ENCODE data around the gene CCDC201.
"Not testable (repeated sequence)": the region's sequence is repeated elsewhere in the genome, so short reads cannot be mapped to it uniquely, and the experiment has no call there.

Gene CCDC201

DNA sequence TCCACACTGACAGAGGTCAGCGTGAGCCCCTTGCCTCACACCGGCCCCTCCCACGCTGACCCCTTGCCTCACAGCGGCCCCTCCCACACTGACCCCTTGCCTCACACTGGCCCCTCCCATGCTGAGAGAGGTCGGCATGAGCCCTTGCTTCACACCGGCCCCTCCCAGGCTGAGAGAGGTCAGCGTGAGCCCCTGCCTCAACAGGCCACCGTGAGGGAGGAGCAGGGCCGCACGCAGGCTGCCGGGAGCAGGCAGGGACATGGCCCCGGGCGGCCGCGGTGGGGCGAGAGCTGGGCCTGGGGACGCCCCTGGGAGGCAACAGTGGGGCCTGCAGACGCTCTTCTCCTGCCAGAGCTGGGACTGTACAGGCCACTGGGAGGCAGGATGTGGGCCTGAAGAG, 59.1 kb downstream of the CCDC201 start:
- DNase-seq = not testable (repeated sequence)

DNA sequence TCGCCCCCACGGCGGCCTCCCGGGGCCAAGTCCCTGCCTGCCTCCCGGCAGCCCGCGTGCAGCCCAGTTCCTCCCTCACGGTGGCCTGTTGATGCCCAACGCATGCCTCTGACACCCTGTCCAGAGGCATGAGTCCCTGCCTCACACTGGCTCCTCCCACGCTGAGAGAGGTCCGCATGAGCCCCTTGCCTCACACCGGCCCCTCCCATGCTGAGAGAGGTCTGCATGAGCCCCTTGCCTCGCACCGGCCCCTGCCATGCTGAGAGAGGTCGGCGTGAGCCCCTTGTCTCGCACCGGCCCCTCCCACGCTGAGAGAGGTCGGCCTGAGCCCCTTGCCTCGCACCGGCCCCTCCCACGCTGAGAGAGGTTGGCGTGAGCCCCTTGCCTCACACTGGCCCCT, 59.9 kb downstream of the CCDC201 start:
- no peak for DNase-seq

DNA sequence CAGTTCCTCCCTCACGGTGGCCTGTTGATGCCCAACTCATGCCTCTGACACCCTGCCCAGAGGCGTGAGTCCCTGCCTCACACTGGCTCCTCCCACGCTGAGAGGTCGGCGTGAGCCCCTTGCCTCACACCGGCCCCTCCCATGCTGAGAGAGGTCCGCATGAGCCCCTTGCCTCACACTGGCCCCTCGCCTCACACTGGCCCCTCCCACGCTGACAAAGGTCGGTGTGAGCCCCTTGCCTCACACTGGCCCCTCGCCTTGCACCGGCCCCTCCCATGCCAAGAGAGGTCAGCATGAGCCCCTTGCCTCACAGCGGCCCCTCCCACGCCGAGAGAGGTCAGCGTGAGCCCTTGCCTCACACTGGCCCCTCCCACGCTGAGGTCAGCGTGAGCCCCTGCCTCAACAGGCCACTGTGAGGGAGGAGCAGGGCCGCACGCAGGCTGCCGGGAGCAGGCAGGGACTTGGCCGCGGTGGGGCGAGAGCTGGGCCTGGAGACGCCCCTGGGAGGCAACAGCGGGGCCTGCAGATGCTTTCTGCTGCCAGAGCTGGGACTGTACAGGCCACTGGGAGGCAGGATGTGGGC, 61.1 kb downstream of the CCDC201 start:
- not testable (repeated sequence) for DNase-seq

DNA sequence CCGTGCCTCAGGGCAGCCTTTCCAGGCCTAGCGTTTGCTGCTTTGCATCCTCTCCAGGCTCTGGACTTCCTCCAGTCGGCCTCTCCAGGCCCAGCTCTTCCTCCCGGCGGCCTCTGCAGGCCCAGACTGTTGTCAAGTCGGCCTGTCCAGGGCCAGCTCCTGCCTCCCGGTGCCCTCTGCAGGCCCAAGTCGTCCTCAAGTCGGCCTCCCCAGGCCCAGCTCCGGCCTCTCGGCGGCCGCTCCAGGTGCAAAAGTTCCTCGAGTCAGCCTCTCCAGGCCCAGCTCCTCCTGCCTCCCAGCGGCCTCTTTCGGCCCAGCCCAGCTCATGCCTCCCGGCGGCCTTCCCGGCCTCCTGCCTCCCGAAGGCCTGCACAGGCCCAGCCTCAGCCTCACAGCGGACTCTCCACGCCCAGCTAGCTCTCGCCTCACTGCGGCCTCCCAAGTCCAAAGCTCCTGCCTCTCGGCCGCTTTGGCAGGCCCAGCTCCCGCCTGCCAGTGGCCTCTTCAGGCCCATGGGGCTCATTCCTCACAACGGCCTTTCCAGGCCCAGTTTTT, 62.4 kb downstream of the CCDC201 start:
- DNase-seq = not testable (repeated sequence)

Measured in stimulated activated CD4-positive, alpha-beta T cell treated with anti-CD3 and anti-CD28 coated beads, Interleukin-4, amount 100 ng/mL, for 4 hours (primary cell).